Measurements from ENCODE around the gene PTPRH. TPM values are rescaled to one million over a fixed set of nuclear protein-coding genes. Genes with fewer than 3 reads are reported as not detected.
A peak's percentile ranks its signal among the peaks of the same experiment; 100 is the strongest.

Gene PTPRH
- total RNA-seq, 1 donor from 2014 or later, result 2.8 TPM

- DNase-seq (ENCODE audit: low read depth), result no peak
- TF ChIP-seq CTCF (conservative IDR thresholded peaks at IDR 0.05; ENCODE audit: low read depth, low read length), result no peak
- H3K4me3 ChIP-seq (ENCODE audit: low read depth, low read length), result no peak overlapping the region
Measured at GRCh38 chr19:55134736-55135135, 74.6 kb downstream of the PTPRH start.

- no peak for TF ChIP-seq CTCF (conservative IDR thresholded peaks at IDR 0.05; ENCODE audit: low read depth, low read length)
- H3K4me3 ChIP-seq (ENCODE audit: low read depth, low read length), result no peak overlapping the region
- DNase-seq (ENCODE audit: low read depth), result no peak
Measured at GRCh38 chr19:55133639-55134444, 75.5 kb downstream of the PTPRH start.

- DNase-seq (ENCODE audit: low read depth), result no peak
- TF ChIP-seq CTCF (conservative IDR thresholded peaks at IDR 0.05; ENCODE audit: low read depth, low read length), result peak; percentile 37
- H3K4me3 ChIP-seq (ENCODE audit: low read depth, low read length), result no peak overlapping the region
Measured at GRCh38 chr19:55132453-55133129, 76.7 kb downstream of the PTPRH start.

GRCh38 chr19:55131421-55131820, 77.9 kb downstream of the PTPRH start:
- TF ChIP-seq CTCF (conservative IDR thresholded peaks at IDR 0.05; ENCODE audit: low read depth, low read length), result no peak
- H3K4me3 ChIP-seq (ENCODE audit: low read depth, low read length), result no peak overlapping the region
- DNase-seq (ENCODE audit: low read depth), result no peak

Other genes starting within 250 kb of the PTPRH start
- 12.4 and 28.3 TPM in 2 replicates for gene NLRP2, start 243.1 kb downstream of the PTPRH start, total RNA-seq
- gene GP6, start 171.2 kb downstream of the PTPRH start, total RNA-seq, result not detected in 2 replicates
- gene RDH13, start 146.4 kb downstream of the PTPRH start, total RNA-seq, result 13.8 and 21.1 TPM in 2 replicates
- gene EPS8L1, start 133.6 kb downstream of the PTPRH start, total RNA-seq, result 17.3 and 33.8 TPM in 2 replicates
- 53.8 and 68.7 TPM in 2 replicates for gene PPP1R12C, start 91.9 kb downstream of the PTPRH start, total RNA-seq
- gene TNNT1, start 60.3 kb downstream of the PTPRH start, total RNA-seq, result 1.8 and 24.4 TPM in 2 replicates
- gene TNNI3, start 51.8 kb downstream of the PTPRH start, total RNA-seq, result 0.40 and 0.51 TPM in 2 replicates
- gene DNAAF3, start 42.9 kb downstream of the PTPRH start, total RNA-seq, result 0.51 and 7.0 TPM in 2 replicates
- gene SYT5, start 29.2 kb downstream of the PTPRH start, total RNA-seq, result 0.29 TPM in 1 of 2 replicates, not detected in the other
- 2.1 and 2.6 TPM in 2 replicates for gene TMEM86B, start 19.3 kb upstream of the PTPRH start, total RNA-seq
- 43.8 and 62.5 TPM in 2 replicates for gene PPP6R1, start 49.5 kb upstream of the PTPRH start, total RNA-seq
- gene HSPBP1, start 70.6 kb upstream of the PTPRH start, total RNA-seq, result 67.3 and 73.9 TPM in 2 replicates
- 2.0 and 16.1 TPM in 2 replicates for gene BRSK1, start 74.5 kb upstream of the PTPRH start, total RNA-seq
- not detected in 2 replicates for gene TMEM150B, start 115.8 kb upstream of the PTPRH start, total RNA-seq
- gene KMT5C, start 130.4 kb upstream of the PTPRH start, total RNA-seq, result 5.1 and 18.5 TPM in 2 replicates
- 0.23 TPM in 1 of 2 replicates, not detected in the other for gene COX6B2, start 145.2 kb upstream of the PTPRH start, total RNA-seq
- gene GARIN5B, start 153.8 kb upstream of the PTPRH start, total RNA-seq, result not detected in 2 replicates
- 31.0 and 42.8 TPM in 2 replicates for gene IL11, start 161.0 kb upstream of the PTPRH start, total RNA-seq
- gene TMEM190, start 167.3 kb upstream of the PTPRH start, total RNA-seq, result not detected in 2 replicates
- 16.3 and 21.4 TPM in 2 replicates for gene TMEM238, start 174.8 kb upstream of the PTPRH start, total RNA-seq
- 412 and 480 TPM in 2 replicates for gene RPL28, start 176.4 kb upstream of the PTPRH start, total RNA-seq
- 383 and 458 TPM in 2 replicates for gene UBE2S, start 198.3 kb upstream of the PTPRH start, total RNA-seq
- gene SHISA7, start 233.8 kb upstream of the PTPRH start, total RNA-seq, result 0.17 TPM in 1 of 2 replicates, not detected in the other

Data from epithelial cell of proximal tubule (primary cell).